Activated T-helper 2 cell treated with anti-CD3 and anti-CD28 coated beads, Interferon-gamma antibody, Interleukin-2, Interleukin-4, amounts not matched to agents 10 μg/mL and 5 μg/mL and 100 μg/mL, durations not matched to agents 14 hours and 24 hours and 36 hours (primary cell): ENCODE results near the gene COPB1. TPM values are rescaled to one million over a fixed set of nuclear protein-coding genes. Genes with fewer than 3 reads are reported as not detected.
"Not testable (repeated sequence)": the region's sequence is repeated elsewhere in the genome, so short reads cannot be mapped to it uniquely, and the experiment has no call there.

Experiments used
- DNase-seq: peaks from one replicate; pipeline ENCODE4 v3.0.0; 2021; ENCODE audit warnings: low spot score
- H3K27ac Mint-ChIP-seq: one replicate; pipeline ENCODE4 v1.8.0; 2021; ENCODE audit warnings: mixed read lengths
- H3K27me3 Mint-ChIP-seq: one replicate; pipeline ENCODE4 v1.8.0; 2021; ENCODE audit warnings: low read depth, mixed read lengths
- H3K36me3 Mint-ChIP-seq: one replicate; pipeline ENCODE4 v1.8.0; 2021; ENCODE audit warnings: low read depth, mixed read lengths
- H3K4me1 Mint-ChIP-seq: one replicate; pipeline ENCODE4 v1.8.0; 2021; ENCODE audit warnings: low read depth, mixed read lengths
- H3K4me3 Mint-ChIP-seq: one replicate; pipeline ENCODE4 v1.8.0; 2021; ENCODE audit warnings: low read depth, mild to moderate bottlenecking, moderate library complexity, mixed read lengths
- H3K9me3 Mint-ChIP-seq: one replicate; pipeline ENCODE4 v1.8.0; 2021; ENCODE audit warnings: mixed read lengths
- intact Hi-C: fragments of 100-400 bp; cut with micrococcal nuclease; formaldehyde crosslinking; loops from one replicate; pipeline ENCODE4 v1.15.1; 2023
- total RNA-seq: library from RNA; stranded (reverse); gene quantifications from 2 replicates; pipeline ENCODE4 v1.2.3, GENCODE V29; 2022

COPB1 gene
- 103 and 105 TPM in 2 replicates for total RNA-seq

DNA sequence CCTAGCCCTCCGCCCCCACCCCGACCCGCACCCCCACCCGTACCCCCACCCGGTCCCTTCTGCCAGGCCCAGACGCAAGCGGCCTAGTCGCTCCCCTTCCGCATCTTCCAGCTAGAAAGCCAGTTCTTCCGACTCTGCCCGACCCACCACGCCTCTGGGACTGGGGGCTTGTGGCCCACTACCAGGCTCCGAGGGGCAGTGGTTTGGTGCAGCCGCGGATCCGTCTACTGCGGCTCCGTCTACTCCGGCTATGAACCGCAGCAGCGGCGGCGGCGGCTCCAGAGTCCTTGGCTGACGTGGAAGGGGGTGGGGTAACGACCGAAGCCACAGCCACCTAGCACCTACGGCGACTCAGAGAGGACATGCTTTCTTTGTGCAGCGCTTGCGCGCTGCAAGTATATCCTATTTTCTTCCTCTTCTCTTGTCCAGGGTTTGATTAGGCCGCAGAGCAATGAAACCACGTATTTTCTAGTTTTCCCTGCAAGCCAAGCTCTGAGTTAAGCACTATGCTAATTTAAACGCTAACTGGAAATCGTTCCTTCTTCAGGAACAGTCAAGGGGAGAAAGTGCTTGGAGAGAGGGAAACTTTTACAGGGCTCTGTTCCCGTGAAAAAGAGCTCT lies at the start of gene COPB1:
Gene COPB1 (minus strand): TSS at position 252 of the 621 bp plus-strand sequence. CDS start 883 bp downstream, outside the sequence.
- DNase-seq, result peak; percentile 91
- Mint-ChIP-seq H3K27me3 (no peaks in the 10 kb centered on the region), H3K4me1 (peaks cover 40% of the 10 kb centered on the region), H3K27ac (peak within 1 kb of the TSS; percentile 96), H3K4me3 (peak within 1 kb of the TSS; percentile 97), H3K36me3 (peaks cover 55% of the 10 kb centered on the region), H3K9me3 (peaks cover 4% of the 10 kb centered on the region)
- intact Hi-C loops, result loop anchor here (1.0 kb wide), 2 partner anchors 21 to 146 kb away; partner anchors contain the start of gene PSMA1

GRCh38 chr11:14547440-14547839 lies 47.8 kb upstream of the COPB1 start:
- Mint-ChIP-seq H3K4me1 (peaks cover 30% of the 10 kb centered on the region), H3K36me3 (peaks cover 50% of the 10 kb centered on the region), H3K9me3 (peaks cover 4% of the 10 kb centered on the region), H3K27ac (no peak overlapping the region), H3K27me3 (no peaks in the 10 kb centered on the region), H3K4me3 (no peak overlapping the region)
- no peak for DNase-seq
- intact Hi-C loops, result no loop called here

- H3K4me1 Mint-ChIP-seq, result peaks cover 29% of the 10 kb centered on the region
- peaks cover 4% of the 10 kb centered on the region for H3K9me3 Mint-ChIP-seq
- no peak for DNase-seq
- H3K27ac Mint-ChIP-seq, result peak overlapping the region; percentile 14
- H3K36me3 Mint-ChIP-seq, result peaks cover 48% of the 10 kb centered on the region
- no peaks in the 10 kb centered on the region for H3K27me3 Mint-ChIP-seq
- no peak overlapping the region for H3K4me3 Mint-ChIP-seq
- intact Hi-C loops, result loop anchor here (1.0 kb wide), 1 partner anchor 9 kb away; no protein-coding TSS in a partner anchor
Measured at GRCh38 chr11:14546672-14547071, 47.1 kb upstream of the COPB1 start.

DNA sequence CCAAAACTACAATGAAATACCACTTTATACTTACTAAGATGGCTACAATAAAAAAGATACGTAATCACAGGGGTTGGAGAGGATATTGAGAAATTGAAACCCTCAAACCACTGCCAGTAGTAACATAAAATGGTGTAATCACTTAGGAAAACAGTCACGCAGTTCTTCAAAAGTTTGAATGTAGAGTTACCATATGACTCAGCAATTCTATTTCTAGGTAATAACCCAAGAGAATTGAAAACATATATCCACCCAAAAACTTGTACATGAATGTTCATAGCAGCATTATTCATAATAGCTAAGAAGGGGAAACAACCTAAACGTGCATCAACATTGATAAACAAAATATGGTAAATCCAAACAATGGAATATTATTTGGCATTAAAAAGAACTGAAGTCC lies 45.0 kb upstream of the COPB1 start:
- Mint-ChIP-seq H3K27ac (peak overlapping the region; percentile 80), H3K4me1 (peaks cover 42% of the 10 kb centered on the region), H3K9me3 (peaks cover 4% of the 10 kb centered on the region), H3K36me3 (peaks cover 48% of the 10 kb centered on the region), H3K4me3 (no peak overlapping the region), H3K27me3 (no peaks in the 10 kb centered on the region)
- DNase-seq, result no peak
- intact Hi-C loops, result loop anchor here (1.0 to 2.0 kb wide), 4 partner anchors 34 to 346 kb away; no protein-coding TSS in a partner anchor

DNA sequence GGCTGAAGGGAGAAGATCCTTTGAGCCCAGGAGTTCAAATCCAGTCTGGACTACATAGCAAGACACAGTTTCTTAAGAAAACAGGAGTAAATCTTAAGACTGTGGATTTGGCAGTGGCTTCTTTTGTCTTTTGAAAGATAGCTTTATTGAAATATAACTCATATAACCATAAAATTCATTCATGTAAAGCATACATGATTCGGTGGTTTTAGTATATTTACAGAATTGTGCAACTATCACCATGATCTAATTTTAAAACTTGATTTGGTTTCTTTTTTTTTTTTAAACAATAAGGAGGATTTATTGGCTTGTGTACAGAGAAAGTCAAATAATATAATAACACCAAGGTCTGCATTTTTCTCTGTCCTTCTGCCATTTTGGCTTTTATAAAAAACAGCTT lies 43.6 kb upstream of the COPB1 start:
- no peak overlapping the region for H3K4me3 Mint-ChIP-seq
- H3K27me3 Mint-ChIP-seq, result no peaks in the 10 kb centered on the region
- H3K27ac Mint-ChIP-seq, result no peak overlapping the region
- peaks cover 49% of the 10 kb centered on the region for H3K36me3 Mint-ChIP-seq
- H3K4me1 Mint-ChIP-seq, result peaks cover 46% of the 10 kb centered on the region
- no peak for DNase-seq
- intact Hi-C loops, result no loop called here
- peaks cover 4% of the 10 kb centered on the region for H3K9me3 Mint-ChIP-seq

DNA sequence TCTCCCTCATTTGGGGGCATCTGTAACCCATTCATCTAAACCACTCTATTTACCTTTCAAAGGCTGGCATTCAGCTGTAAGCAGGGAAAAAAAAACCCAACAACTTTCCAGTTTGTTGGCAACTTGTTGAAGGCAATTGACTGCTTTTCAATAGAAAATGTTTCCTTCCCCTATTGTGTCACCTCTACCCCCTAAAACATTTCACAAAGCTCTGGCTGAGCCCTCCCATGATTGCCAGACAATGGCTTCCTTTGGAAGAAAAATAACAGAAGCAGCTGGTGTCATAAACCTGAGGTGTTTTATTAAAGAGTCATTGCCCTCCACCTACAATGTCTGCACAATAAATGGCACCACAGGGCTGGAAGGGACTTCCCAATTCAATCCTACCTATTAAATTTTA lies 42.7 kb upstream of the COPB1 start:
- Mint-ChIP-seq H3K27me3 (no peaks in the 10 kb centered on the region), H3K9me3 (peaks cover 4% of the 10 kb centered on the region), H3K4me3 (no peak overlapping the region), H3K4me1 (peaks cover 46% of the 10 kb centered on the region), H3K27ac (no peak overlapping the region), H3K36me3 (peaks cover 47% of the 10 kb centered on the region)
- DNase-seq, result no peak
- intact Hi-C loops, result no loop called here

DNA sequence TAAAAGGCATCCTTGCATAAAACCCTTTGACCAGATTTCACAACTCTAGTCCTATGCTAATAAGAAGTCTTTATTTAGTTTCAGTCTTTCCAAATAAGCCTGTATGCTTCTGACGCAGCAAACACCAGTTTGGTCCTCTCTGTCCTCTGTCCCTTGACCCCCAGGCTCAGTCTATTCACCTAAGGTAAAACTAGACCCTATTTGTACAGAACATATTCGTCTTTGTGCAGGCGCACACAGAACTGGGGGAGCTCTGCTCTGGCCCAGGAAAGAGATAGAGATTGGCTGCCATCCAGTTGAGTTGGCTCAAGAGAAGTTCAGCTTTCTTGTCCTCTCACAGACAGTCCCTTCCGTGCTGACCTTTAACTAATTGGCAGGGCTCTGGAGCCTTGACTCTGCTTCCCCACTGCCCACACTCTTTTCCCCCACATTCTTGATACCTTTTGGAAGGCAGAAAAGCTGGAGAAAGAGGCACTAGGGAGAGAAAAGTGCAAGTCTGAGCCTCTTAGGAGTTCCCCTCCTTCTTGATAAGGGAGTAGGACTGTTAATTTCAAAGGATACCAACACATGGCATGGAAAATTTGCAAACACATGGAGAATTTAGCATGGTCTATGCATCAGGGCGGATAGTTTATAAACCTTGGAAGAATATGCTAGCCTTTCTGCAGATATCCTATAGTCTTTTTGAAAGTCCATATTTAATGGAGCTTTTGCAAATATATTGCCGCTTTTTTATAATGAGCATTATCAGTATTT lies 41.8 kb upstream of the COPB1 start:
- Mint-ChIP-seq H3K4me3 (no peak overlapping the region), H3K4me1 (peaks cover 44% of the 10 kb centered on the region), H3K27me3 (no peaks in the 10 kb centered on the region)

GRCh38 chr11:14539982-14540421 lies 40.4 kb upstream of the COPB1 start:
- no peak for DNase-seq
- peaks cover 33% of the 10 kb centered on the region for H3K36me3 Mint-ChIP-seq
- H3K27me3 Mint-ChIP-seq, result no peaks in the 10 kb centered on the region
- H3K9me3 Mint-ChIP-seq, result peaks cover 4% of the 10 kb centered on the region
- intact Hi-C loops, result no loop called here
- H3K4me3 Mint-ChIP-seq, result no peak overlapping the region
- H3K4me1 Mint-ChIP-seq, result peaks cover 33% of the 10 kb centered on the region
- H3K27ac Mint-ChIP-seq, result peak overlapping the region; percentile 7

More for the DNA sequence above, 41.8 kb upstream of the COPB1 start:
- Mint-ChIP-seq H3K27ac (no peak overlapping the region), H3K9me3 (peaks cover 4% of the 10 kb centered on the region), H3K36me3 (peaks cover 39% of the 10 kb centered on the region)
- intact Hi-C loops, result no loop called here
- no peak for DNase-seq

DNA sequence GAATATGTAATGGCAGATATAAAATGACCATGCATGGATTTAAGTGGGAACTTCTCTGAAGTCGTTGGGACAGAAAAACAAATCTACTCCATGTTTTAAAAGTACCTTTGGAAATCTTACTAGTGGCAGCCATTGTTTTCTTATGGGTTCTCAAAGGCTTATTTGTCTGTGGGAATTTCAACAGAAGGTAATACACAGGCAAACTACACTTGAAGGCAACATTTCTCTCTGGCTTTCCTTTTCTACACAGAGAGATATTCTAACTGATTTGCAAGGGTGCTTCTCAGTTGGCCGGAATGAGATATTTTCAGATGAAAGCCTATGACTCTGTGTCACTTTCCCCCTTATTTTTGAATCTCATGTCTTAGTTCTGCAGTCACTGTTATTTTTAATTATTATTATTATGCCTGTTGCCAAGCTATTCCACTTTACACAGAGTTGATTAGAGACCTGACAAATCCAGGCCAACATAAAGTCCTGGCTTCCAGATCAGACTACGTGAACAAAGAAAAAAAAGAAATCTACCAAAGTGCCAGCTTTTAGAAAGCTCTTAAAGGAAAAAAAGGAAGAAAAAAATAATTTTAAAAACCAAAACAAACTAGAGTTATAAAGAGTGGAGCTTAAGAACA lies 39.4 kb upstream of the COPB1 start:
- no peak for DNase-seq
- Mint-ChIP-seq H3K27me3 (no peaks in the 10 kb centered on the region), H3K27ac (no peak overlapping the region), H3K4me3 (no peak overlapping the region), H3K9me3 (no peaks in the 10 kb centered on the region), H3K4me1 (peaks cover 29% of the 10 kb centered on the region), H3K36me3 (peaks cover 27% of the 10 kb centered on the region)
- intact Hi-C loops, result no loop called here

- peaks cover 27% of the 10 kb centered on the region for H3K36me3 Mint-ChIP-seq
- H3K4me1 Mint-ChIP-seq, result peaks cover 28% of the 10 kb centered on the region
- H3K9me3 Mint-ChIP-seq, result no peaks in the 10 kb centered on the region
- H3K27ac Mint-ChIP-seq, result no peak overlapping the region
- H3K4me3 Mint-ChIP-seq, result no peak overlapping the region
- no peak for DNase-seq
- intact Hi-C loops, result no loop called here
- H3K27me3 Mint-ChIP-seq, result no peaks in the 10 kb centered on the region
Measured at GRCh38 chr11:14538271-14538925, 38.8 kb upstream of the COPB1 start.

- Mint-ChIP-seq H3K27me3 (no peaks in the 10 kb centered on the region), H3K36me3 (peaks cover 26% of the 10 kb centered on the region), H3K4me3 (peak overlapping the region; percentile 63), H3K27ac (peak overlapping the region; percentile 74), H3K4me1 (peaks cover 28% of the 10 kb centered on the region), H3K9me3 (no peaks in the 10 kb centered on the region)
- no peak for DNase-seq
- intact Hi-C loops, result loop anchor here (1.0 to 2.0 kb wide), 5 partner anchors 17 to 367 kb away; partner anchors contain the start of genes PDE3B and PSMA1
Measured at GRCh38 chr11:14537134-14537599, 37.6 kb upstream of the COPB1 start.

DNA sequence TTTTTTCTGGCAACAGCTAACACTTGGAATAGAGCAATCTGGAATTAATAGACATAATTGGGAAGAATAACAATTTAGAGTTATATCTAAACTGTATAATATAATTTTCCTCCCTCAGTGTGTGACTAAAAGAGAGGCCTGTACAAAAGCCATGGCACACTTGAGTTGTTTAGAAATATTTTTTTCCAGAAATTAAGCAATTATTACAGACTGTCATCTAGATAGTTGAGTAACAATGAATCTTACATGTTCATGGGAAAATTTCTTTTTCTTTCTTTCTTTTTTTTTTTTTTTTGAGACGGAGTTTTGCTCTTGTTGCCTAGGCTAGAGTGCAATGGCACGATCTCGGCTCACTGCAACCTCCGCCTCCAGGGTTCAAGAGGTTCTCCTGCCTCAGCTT lies 35.6 kb upstream of the COPB1 start:
- intact Hi-C loops, H3K27ac Mint-ChIP-seq, H3K9me3 Mint-ChIP-seq, H3K4me3 Mint-ChIP-seq, H3K27me3 Mint-ChIP-seq, DNase-seq: not testable (repeated sequence)
- Mint-ChIP-seq H3K4me1 (peaks cover 17% of the 10 kb centered on the region), H3K36me3 (peaks cover 30% of the 10 kb centered on the region)
